ENCODE measurements around the gene OR8A1. TPM values are rescaled to one million over a fixed set of nuclear protein-coding genes. Genes with fewer than 3 reads are reported as not detected.
A peak's percentile ranks its signal among the peaks of the same experiment; 100 is the strongest.

Gene OR8A1
- total RNA-seq, 2 donors from 2014 or later: not detected

- intact Hi-C loops (cut with DNase I): no loop called here
- DNase-seq (ENCODE audit: low spot score): peak; percentile 42
- WGBS: 48% methylated on average over 3 of the region's 3 CpGs
Observed at GRCh38 chr11:124586238-124586860, 16.6 kb downstream of the OR8A1 start.

GRCh38 chr11:124591430-124591829, 21.6 kb downstream of the OR8A1 start:
- no peak for DNase-seq (ENCODE audit: low spot score)
- Histone ChIP-seq H3K27ac (no peak overlapping the region), H3K27me3 (replicated peaks; ENCODE audit: insufficient read depth) (peaks cover 2% of the 10 kb centered on the region), H3K4me1 (replicated peaks) (no peaks in the 10 kb centered on the region), H3K9me3 (no peaks in the 10 kb centered on the region), H3K36me3 (no peaks in the 10 kb centered on the region), H3K4me3 (no peak overlapping the region)
- intact Hi-C loops (cut with DNase I): loop anchor here (10.0 kb wide), 1 partner anchor 517 kb away; no protein-coding TSS in a partner anchor
- WGBS: 65% methylated on average over 2 of the region's 2 CpGs
- TF ChIP-seq CTCF (IDR thresholded peaks at IDR 0.05) (no peak), POLR2AphosphoS5 (IDR thresholded peaks at IDR 0.05) (no peak), POLR2A (IDR thresholded peaks at IDR 0.05) (no peak)

More at GRCh38 chr11:124586238-124586860, 16.6 kb downstream of the OR8A1 start:
- Histone ChIP-seq H3K4me1 (replicated peaks) (no peaks in the 10 kb centered on the region), H3K9me3 (no peaks in the 10 kb centered on the region), H3K4me3 (no peak overlapping the region), H3K36me3 (no peaks in the 10 kb centered on the region), H3K27ac (no peak overlapping the region), H3K27me3 (replicated peaks; ENCODE audit: insufficient read depth) (no peaks in the 10 kb centered on the region)
- TF ChIP-seq POLR2AphosphoS5 (IDR thresholded peaks at IDR 0.05): no peak
- no peak for TF ChIP-seq POLR2A (IDR thresholded peaks at IDR 0.05)
- TF ChIP-seq CTCF (IDR thresholded peaks at IDR 0.05): peak; percentile 30 to 52 (median 47)

GRCh38 chr11:124592627-124593026, 22.8 kb downstream of the OR8A1 start:
- intact Hi-C loops (cut with DNase I): loop anchor here (10.0 kb wide), 1 partner anchor 518 kb away; no protein-coding TSS in a partner anchor
- TF ChIP-seq CTCF (IDR thresholded peaks at IDR 0.05): no peak
- TF ChIP-seq POLR2AphosphoS5 (IDR thresholded peaks at IDR 0.05): no peak
- TF ChIP-seq POLR2A (IDR thresholded peaks at IDR 0.05): no peak
- Histone ChIP-seq H3K36me3 (no peaks in the 10 kb centered on the region), H3K9me3 (no peaks in the 10 kb centered on the region), H3K4me1 (replicated peaks) (no peaks in the 10 kb centered on the region), H3K27me3 (replicated peaks; ENCODE audit: insufficient read depth) (peaks cover 2% of the 10 kb centered on the region), H3K4me3 (no peak overlapping the region), H3K27ac (no peak overlapping the region)
- no peak for DNase-seq (ENCODE audit: low spot score)
- 70% methylated on average over 6 of the region's 6 CpGs for WGBS

- Histone ChIP-seq H3K36me3 (no peaks in the 10 kb centered on the region), H3K4me1 (replicated peaks) (no peaks in the 10 kb centered on the region), H3K27me3 (replicated peaks; ENCODE audit: insufficient read depth) (peaks cover 2% of the 10 kb centered on the region), H3K9me3 (no peaks in the 10 kb centered on the region), H3K27ac (no peak overlapping the region), H3K4me3 (no peak overlapping the region)
- no peak for TF ChIP-seq CTCF (IDR thresholded peaks at IDR 0.05)
- WGBS: 84% methylated on average over 3 of the region's 3 CpGs
- DNase-seq (ENCODE audit: low spot score): no peak
- intact Hi-C loops (cut with DNase I): loop anchor here (10.0 kb wide), 1 partner anchor 521 kb away; no protein-coding TSS in a partner anchor
Observed at GRCh38 chr11:124595302-124595701, 25.5 kb downstream of the OR8A1 start.

GRCh38 chr11:124597626-124598025, 27.8 kb downstream of the OR8A1 start:
- no peak overlapping the region for H3K27ac ChIP-seq
- H3K4me1 ChIP-seq (replicated peaks): no peaks in the 10 kb centered on the region
- no peaks in the 10 kb centered on the region for H3K9me3 ChIP-seq
- H3K27me3 ChIP-seq (replicated peaks; ENCODE audit: insufficient read depth): peaks cover under 1% of the 10 kb centered on the region
- H3K36me3 ChIP-seq: no peaks in the 10 kb centered on the region
- DNase-seq (ENCODE audit: low spot score): no peak
- H3K4me3 ChIP-seq: no peak overlapping the region
- TF ChIP-seq POLR2A (IDR thresholded peaks at IDR 0.05) (no peak), CTCF (IDR thresholded peaks at IDR 0.05) (no peak), POLR2AphosphoS5 (IDR thresholded peaks at IDR 0.05) (no peak)
- intact Hi-C loops (cut with DNase I): loop anchor here (10.0 kb wide), 1 partner anchor 523 kb away; no protein-coding TSS in a partner anchor

Measured in prostate gland (tissue), 2 donors.